ENCODE results near the gene MYO1B. TPM values are rescaled to one million over a fixed set of nuclear protein-coding genes. Genes with fewer than 3 reads are reported as not detected.

The MYO1B gene
- total and polyA plus RNA-seq, 2 of the 8 experiments (the other 6 are each of a cell fraction or from before 2014, with no cell fraction given): 15.5 to 61.2 TPM

DNA sequence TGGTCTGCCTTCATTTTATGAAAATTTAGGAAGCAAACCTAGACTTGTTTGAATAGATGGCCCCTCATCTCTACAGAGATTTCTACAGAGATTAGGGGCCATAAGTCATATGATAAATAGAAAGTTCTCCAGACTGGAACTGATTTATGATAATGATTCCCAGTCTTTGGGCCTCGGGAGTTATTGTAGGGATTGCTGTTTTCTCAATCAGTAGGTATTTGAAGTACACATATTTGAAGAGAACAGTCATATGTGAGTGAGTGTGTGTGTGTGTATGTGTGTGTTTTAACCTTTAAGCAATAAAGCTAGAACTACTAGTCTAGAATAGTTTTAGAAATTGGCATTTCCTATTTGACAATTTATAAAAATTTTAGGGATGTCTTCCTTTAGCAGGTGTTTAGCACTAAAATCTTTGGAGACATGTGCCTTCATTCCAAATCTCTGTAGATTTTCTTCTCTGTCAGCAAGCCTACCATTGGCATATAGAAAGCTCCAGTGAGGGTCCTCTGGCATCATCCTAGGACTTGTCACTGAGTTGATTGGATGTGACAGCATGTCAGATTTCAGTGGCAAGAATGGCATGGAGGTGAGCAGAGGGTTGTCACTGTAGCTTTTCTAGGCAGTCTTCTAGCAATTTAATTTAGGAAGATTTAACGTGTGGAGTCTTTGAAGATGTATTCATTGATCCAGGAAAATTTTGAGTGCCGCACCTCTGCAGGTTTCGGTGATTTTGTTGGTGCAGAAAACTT lies 71.2 kb downstream of the MYO1B start (continued):
- TF ChIP-seq, protein P1, sequence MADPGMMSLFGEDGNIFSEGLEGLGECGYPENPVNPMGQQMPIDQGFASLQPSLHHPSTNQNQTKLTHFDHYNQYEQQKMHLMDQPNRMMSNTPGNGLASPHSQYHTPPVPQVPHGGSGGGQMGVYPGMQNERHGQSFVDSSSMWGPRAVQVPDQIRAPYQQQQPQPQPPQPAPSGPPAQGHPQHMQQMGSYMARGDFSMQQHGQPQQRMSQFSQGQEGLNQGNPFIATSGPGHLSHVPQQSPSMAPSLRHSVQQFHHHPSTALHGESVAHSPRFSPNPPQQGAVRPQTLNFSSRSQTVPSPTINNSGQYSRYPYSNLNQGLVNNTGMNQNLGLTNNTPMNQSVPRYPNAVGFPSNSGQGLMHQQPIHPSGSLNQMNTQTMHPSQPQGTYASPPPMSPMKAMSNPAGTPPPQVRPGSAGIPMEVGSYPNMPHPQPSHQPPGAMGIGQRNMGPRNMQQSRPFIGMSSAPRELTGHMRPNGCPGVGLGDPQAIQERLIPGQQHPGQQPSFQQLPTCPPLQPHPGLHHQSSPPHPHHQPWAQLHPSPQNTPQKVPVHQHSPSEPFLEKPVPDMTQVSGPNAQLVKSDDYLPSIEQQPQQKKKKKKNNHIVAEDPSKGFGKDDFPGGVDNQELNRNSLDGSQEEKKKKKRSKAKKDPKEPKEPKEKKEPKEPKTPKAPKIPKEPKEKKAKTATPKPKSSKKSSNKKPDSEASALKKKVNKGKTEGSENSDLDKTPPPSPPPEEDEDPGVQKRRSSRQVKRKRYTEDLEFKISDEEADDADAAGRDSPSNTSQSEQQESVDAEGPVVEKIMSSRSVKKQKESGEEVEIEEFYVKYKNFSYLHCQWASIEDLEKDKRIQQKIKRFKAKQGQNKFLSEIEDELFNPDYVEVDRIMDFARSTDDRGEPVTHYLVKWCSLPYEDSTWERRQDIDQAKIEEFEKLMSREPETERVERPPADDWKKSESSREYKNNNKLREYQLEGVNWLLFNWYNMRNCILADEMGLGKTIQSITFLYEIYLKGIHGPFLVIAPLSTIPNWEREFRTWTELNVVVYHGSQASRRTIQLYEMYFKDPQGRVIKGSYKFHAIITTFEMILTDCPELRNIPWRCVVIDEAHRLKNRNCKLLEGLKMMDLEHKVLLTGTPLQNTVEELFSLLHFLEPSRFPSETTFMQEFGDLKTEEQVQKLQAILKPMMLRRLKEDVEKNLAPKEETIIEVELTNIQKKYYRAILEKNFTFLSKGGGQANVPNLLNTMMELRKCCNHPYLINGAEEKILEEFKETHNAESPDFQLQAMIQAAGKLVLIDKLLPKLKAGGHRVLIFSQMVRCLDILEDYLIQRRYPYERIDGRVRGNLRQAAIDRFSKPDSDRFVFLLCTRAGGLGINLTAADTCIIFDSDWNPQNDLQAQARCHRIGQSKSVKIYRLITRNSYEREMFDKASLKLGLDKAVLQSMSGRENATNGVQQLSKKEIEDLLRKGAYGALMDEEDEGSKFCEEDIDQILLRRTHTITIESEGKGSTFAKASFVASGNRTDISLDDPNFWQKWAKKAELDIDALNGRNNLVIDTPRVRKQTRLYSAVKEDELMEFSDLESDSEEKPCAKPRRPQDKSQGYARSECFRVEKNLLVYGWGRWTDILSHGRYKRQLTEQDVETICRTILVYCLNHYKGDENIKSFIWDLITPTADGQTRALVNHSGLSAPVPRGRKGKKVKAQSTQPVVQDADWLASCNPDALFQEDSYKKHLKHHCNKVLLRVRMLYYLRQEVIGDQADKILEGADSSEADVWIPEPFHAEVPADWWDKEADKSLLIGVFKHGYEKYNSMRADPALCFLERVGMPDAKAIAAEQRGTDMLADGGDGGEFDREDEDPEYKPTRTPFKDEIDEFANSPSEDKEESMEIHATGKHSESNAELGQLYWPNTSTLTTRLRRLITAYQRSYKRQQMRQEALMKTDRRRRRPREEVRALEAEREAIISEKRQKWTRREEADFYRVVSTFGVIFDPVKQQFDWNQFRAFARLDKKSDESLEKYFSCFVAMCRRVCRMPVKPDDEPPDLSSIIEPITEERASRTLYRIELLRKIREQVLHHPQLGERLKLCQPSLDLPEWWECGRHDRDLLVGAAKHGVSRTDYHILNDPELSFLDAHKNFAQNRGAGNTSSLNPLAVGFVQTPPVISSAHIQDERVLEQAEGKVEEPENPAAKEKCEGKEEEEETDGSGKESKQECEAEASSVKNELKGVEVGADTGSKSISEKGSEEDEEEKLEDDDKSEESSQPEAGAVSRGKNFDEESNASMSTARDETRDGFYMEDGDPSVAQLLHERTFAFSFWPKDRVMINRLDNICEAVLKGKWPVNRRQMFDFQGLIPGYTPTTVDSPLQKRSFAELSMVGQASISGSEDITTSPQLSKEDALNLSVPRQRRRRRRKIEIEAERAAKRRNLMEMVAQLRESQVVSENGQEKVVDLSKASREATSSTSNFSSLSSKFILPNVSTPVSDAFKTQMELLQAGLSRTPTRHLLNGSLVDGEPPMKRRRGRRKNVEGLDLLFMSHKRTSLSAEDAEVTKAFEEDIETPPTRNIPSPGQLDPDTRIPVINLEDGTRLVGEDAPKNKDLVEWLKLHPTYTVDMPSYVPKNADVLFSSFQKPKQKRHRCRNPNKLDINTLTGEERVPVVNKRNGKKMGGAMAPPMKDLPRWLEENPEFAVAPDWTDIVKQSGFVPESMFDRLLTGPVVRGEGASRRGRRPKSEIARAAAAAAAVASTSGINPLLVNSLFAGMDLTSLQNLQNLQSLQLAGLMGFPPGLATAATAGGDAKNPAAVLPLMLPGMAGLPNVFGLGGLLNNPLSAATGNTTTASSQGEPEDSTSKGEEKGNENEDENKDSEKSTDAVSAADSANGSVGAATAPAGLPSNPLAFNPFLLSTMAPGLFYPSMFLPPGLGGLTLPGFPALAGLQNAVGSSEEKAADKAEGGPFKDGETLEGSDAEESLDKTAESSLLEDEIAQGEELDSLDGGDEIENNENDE (IDR thresholded peaks at IDR 0.05; ENCODE audit: insufficient replicate concordance, low read length): no peak
- TF ChIP-seq SP2 (IDR thresholded peaks at IDR 0.05; ENCODE audit: low read length) (no peak), JUN (IDR thresholded peaks at IDR 0.05; ENCODE audit: low read depth, low read length) (no peak), BRCA1 (IDR thresholded peaks at IDR 0.05; ENCODE audit: low read depth, low read length) (no peak), RAD21 (IDR thresholded peaks at IDR 0.05 in 1 of 2, conservative IDR thresholded peaks at IDR 0.05 in 1 of 2; ENCODE audit: low read depth in 2 of 2, low read length in 2 of 2) (no peak), TEAD4 (IDR thresholded peaks at IDR 0.05; ENCODE audit: low read depth, low read length) (no peak), RBBP5 (IDR thresholded peaks at IDR 0.05; ENCODE audit: borderline replicate concordance, low read depth, low read length) (no peak)

All from H1 (cell line).